Retinal pigment epithelial cell (primary cell): Measurements from ENCODE around the gene LLGL2.

Source experiments
- DNase-seq: peaks from one replicate; pipeline ENCODE4 v3.0.0-alpha.2; 2010; ENCODE audit warnings: low read depth
- H3K4me3 ChIP-seq: 2 replicates; pipeline ENCODE4 v1.5.1; 2011; ENCODE audit warnings: mild to moderate bottlenecking, low read length, control low read depth, moderate library complexity
- CTCF ChIP-seq: conservative IDR thresholded peaks from 2 replicates; pipeline ENCODE4 v1.5.1; 2011; ENCODE audit warnings: low read depth, low read length, control low read depth, inconsistent platforms

LLGL2 gene

GRCh38 chr17:75594499-75595283, 69.2 kb downstream of the LLGL2 start:
- no peak for DNase-seq
- no peak overlapping the region for H3K4me3 ChIP-seq
- TF ChIP-seq CTCF, result no peak

GRCh38 chr17:75595284-75595919, 69.9 kb downstream of the LLGL2 start:
- DNase-seq, result no peak
- TF ChIP-seq CTCF, result no peak
- H3K4me3 ChIP-seq, result no peak overlapping the region

GRCh38 chr17:75595920-75596313, 70.4 kb downstream of the LLGL2 start:
- DNase-seq, result no peak
- no peak for TF ChIP-seq CTCF
- H3K4me3 ChIP-seq, result no peak overlapping the region

- no peak for DNase-seq
- no peak overlapping the region for H3K4me3 ChIP-seq
- no peak for TF ChIP-seq CTCF
Observed at GRCh38 chr17:75596320-75597087, 71.0 kb downstream of the LLGL2 start.

GRCh38 chr17:75601057-75601987, 75.8 kb downstream of the LLGL2 start:
- H3K4me3 ChIP-seq, result no peak overlapping the region
- TF ChIP-seq CTCF, result peak; percentile 80
- no peak for DNase-seq

- no peak for TF ChIP-seq CTCF
- no peak overlapping the region for H3K4me3 ChIP-seq
Observed at GRCh38 chr17:75602644-75603043, 77.1 kb downstream of the LLGL2 start.

More at GRCh38 chr17:75602644-75603043, 77.1 kb downstream of the LLGL2 start:
- DNase-seq, result no peak
